Epidermal melanocyte (primary cell): ENCODE results near the gene NPM1.
A peak's percentile ranks its signal among the peaks of the same experiment; 100 is the strongest.
"Not testable (repeated sequence)": the region's sequence is repeated elsewhere in the genome, so short reads cannot be mapped to it uniquely, and the experiment has no call there.

ENCODE experiments used
- DNase-seq: peaks from one replicate; pipeline ENCODE4 v3.0.0; 2011; ENCODE audit warnings: low spot score; ENCODE audit not compliant: insufficient read length

NPM1 gene

GRCh38 chr5:171410181-171410580, 22.5 kb downstream of the NPM1 start:
- DNase-seq = no peak

- DNase-seq = no peak
Measured at GRCh38 chr5:171412186-171412585, 24.5 kb downstream of the NPM1 start.

- no peak for DNase-seq
Measured at GRCh38 chr5:171413153-171413910, 25.7 kb downstream of the NPM1 start.

- not testable (repeated sequence) for DNase-seq
Measured at GRCh38 chr5:171413993-171414392, 26.3 kb downstream of the NPM1 start.

GRCh38 chr5:171415115-171415730, 27.6 kb downstream of the NPM1 start:
- no peak for DNase-seq

GRCh38 chr5:171416160-171417049, 28.8 kb downstream of the NPM1 start:
- no peak for DNase-seq

GRCh38 chr5:171418316-171418981, 30.8 kb downstream of the NPM1 start:
- DNase-seq = peak; percentile 95

GRCh38 chr5:171418982-171419687, 31.5 kb downstream of the NPM1 start, which contains the start of gene FGF18:
TSS of gene FGF18 (plus strand) at chr5:171419647. CDS start at chr5:171420200, 553 bp downstream.
- DNase-seq = no peak

GRCh38 chr5:171419688-171420430, 32.2 kb downstream of the NPM1 start:
- DNase-seq = no peak

GRCh38 chr5:171420431-171421241, 33.0 kb downstream of the NPM1 start:
- DNase-seq = no peak

- no peak for DNase-seq
Measured at GRCh38 chr5:171421331-171422262, 33.9 kb downstream of the NPM1 start.

GRCh38 chr5:171422495-171422894, 34.8 kb downstream of the NPM1 start:
- no peak for DNase-seq

GRCh38 chr5:171422902-171423663, 35.4 kb downstream of the NPM1 start:
- no peak for DNase-seq

GRCh38 chr5:171424726-171425125, 37.1 kb downstream of the NPM1 start:
- DNase-seq = no peak

GRCh38 chr5:171425596-171426244, 38.1 kb downstream of the NPM1 start:
- DNase-seq = no peak

- no peak for DNase-seq
Measured at GRCh38 chr5:171426266-171426665, 38.6 kb downstream of the NPM1 start.

- DNase-seq = no peak
Measured at GRCh38 chr5:171426680-171427079, 39.0 kb downstream of the NPM1 start.
